SH-SY5Y (cell line): ENCODE results near the gene PKN2.

ENCODE experiments used
- GATA2 ChIP-seq: IDR thresholded peaks from 2 replicates; pipeline ENCODE4 v1.6.1; 2011; ENCODE audit warnings: mild to moderate bottlenecking, low read depth, low read length
- GATA3 ChIP-seq: IDR thresholded peaks from 2 replicates; pipeline ENCODE4 v1.6.1; 2011; ENCODE audit warnings: low read depth, mild to moderate bottlenecking, low read length, moderate library complexity

DNA sequence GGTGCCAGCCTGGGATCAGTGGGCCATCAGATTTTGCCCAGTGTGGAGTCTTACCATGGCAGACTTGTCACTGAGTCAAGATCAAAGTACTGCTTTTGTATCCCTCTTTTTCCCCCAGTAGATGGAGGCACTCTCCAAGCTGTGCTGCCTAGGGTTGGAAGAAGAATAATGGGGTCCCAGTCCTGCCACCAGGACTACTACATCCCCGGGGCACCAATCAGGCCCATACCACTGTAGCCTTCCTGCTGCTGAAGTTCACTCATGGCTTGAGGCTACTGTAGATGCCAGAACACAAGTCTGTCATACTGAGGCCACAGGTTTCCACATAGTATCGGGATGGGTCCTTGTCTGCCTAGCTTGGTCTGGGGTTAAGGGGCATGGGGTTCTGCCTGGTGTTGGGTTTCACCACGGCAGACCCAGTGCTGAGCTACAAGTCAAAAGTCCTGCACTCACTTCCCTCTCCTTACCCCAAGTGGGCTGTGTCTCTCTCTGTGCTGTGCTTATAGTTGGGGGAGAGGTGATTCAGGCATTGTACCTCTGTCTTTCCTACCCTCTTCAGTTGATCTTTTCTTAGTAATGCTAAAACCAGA is 53.4 kb downstream of the PKN2 start:
- TF ChIP-seq GATA2 (no peak), GATA3 (no peak)
